ENCODE results near the gene TBX5. TPM values are rescaled to one million over a fixed set of nuclear protein-coding genes. Genes with fewer than 3 reads are reported as not detected.
"Not testable (repeated sequence)": the region's sequence is repeated elsewhere in the genome, so short reads cannot be mapped to it uniquely, and the experiment has no call there.

TBX5 gene
- total RNA-seq, 1 donor from 2014 or later: 2.1 TPM

DNA sequence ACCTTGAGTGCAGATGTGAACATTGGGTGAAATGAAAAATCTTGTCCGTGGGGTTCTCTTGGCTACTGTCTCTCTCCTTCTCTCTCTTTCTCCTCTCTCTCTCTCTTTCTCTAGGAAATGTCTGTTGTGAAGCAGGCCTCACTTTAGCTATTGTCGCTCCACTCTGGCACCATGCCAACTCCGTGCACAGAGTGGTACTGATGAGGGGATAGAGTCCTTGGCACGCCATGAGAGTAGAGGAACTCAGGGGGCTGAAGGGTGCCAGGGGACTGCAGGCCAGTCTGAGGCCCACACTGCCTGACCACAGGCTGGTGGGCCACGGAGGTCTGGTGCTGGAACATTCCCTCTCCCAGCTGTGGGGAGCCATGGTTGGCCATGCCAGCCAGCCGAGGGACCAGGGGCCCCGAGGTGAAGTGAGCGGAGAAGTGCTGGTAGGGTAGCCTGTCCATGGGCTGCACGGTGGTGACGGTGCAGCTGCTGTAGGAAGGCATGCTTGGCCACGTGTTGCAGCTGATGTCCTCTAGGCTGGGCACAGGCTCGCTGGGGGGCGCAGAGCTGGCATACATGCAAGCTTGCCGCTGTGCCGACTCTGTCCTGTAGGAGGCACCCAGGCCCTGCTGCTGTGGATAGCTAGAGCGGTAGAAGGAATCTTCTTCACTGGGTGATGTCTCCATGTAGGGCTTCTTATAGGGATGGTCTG lies 50.4 kb downstream of the TBX5 start:
- H3K4me3 ChIP-seq (ENCODE audit: low read length in 3 of 3): no peak overlapping the region
- peaks cover 2 to 5% (median 3%) of the 10 kb centered on the region in 3 donors for H3K27me3 ChIP-seq (ENCODE audit: control insufficient read depth in 3 of 3, insufficient read depth in 3 of 3, low read length in 3 of 3)
- H3K4me1 ChIP-seq (ENCODE audit: control insufficient read depth in 3 of 3, insufficient read depth in 3 of 3, low read length in 3 of 3): no peaks in the 10 kb centered on the region
- H3K36me3 ChIP-seq (ENCODE audit: control insufficient read depth in 3 of 3, insufficient read depth in 3 of 3, low read length in 3 of 3): no peaks in the 10 kb centered on the region
- no peak overlapping the region for H3K9ac ChIP-seq (ENCODE audit: low read depth in 1 of 3, low read length in 3 of 3)
- no peaks in the 10 kb centered on the region for H3K9me3 ChIP-seq (ENCODE audit: control insufficient read depth in 3 of 3, low read length in 3 of 3)
- no peak overlapping the region for H3K27ac ChIP-seq (ENCODE audit: low read depth, low read length)

DNA sequence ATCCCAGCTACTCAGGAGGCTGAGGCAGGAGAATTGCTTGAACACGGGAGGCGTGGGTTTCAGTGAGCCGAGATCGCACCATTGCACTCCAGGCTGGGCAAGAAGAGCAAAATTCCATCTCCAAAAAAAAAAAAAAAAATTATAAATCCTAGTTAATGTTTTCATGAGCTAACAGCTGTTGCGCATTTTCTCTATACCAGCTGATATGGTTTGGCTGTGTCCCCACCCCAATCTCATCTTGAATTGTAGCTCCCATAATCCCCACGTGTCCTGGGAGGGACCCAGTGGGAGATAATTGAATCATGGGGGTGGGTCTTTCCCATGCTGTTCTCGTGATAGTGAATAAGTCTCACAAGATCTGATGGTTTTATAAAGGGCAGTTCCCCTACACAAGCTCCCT lies 56.7 kb downstream of the TBX5 start:
- H3K27ac ChIP-seq (ENCODE audit: low read depth, low read length); H3K4me1 ChIP-seq (ENCODE audit: control insufficient read depth in 3 of 3, insufficient read depth in 3 of 3, low read length in 3 of 3): not testable (repeated sequence)

DNA sequence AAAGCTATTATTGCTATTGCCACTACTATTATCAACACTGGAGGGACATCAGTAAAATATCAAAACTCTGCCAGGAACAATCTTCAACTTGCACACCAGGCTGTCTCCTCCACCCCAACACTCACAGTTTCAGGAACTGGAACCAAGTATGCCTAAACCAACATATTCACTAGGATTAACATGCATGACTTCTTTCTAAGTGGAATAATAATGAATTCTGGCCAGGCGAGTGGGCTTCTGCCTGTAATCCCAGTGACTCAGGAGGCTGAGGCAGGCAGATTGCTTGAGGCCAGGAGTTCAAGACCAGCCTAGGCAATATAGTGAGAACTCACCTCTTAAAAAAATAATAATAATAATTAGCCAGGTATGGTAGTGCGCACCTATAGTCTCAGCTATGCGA lies 58.1 kb downstream of the TBX5 start:
- Histone ChIP-seq H3K36me3 (ENCODE audit: control insufficient read depth in 3 of 3, insufficient read depth in 3 of 3, low read length in 3 of 3) (no peaks in the 10 kb centered on the region), H3K4me3 (ENCODE audit: low read length in 3 of 3) (no peak overlapping the region), H3K4me1 (ENCODE audit: control insufficient read depth in 3 of 3, insufficient read depth in 3 of 3, low read length in 3 of 3) (no peaks in the 10 kb centered on the region), H3K27ac (ENCODE audit: low read depth, low read length) (no peak overlapping the region), H3K9ac (ENCODE audit: low read depth in 1 of 3, low read length in 3 of 3) (no peak overlapping the region), H3K9me3 (ENCODE audit: control insufficient read depth in 3 of 3, low read length in 3 of 3) (no peaks in the 10 kb centered on the region), H3K27me3 (ENCODE audit: control insufficient read depth in 3 of 3, insufficient read depth in 3 of 3, low read length in 3 of 3) (peaks cover 0 to under 1% (median 0%) of the 10 kb centered on the region in 3 donors)

More for the DNA sequence above, 56.7 kb downstream of the TBX5 start:
- H3K9me3 ChIP-seq (ENCODE audit: control insufficient read depth in 3 of 3, low read length in 3 of 3); H3K36me3 ChIP-seq (ENCODE audit: control insufficient read depth in 3 of 3, insufficient read depth in 3 of 3, low read length in 3 of 3); H3K4me3 ChIP-seq (ENCODE audit: low read length in 3 of 3); H3K9ac ChIP-seq (ENCODE audit: low read depth in 1 of 3, low read length in 3 of 3); H3K27me3 ChIP-seq (ENCODE audit: control insufficient read depth in 3 of 3, insufficient read depth in 3 of 3, low read length in 3 of 3): not testable (repeated sequence)

DNA sequence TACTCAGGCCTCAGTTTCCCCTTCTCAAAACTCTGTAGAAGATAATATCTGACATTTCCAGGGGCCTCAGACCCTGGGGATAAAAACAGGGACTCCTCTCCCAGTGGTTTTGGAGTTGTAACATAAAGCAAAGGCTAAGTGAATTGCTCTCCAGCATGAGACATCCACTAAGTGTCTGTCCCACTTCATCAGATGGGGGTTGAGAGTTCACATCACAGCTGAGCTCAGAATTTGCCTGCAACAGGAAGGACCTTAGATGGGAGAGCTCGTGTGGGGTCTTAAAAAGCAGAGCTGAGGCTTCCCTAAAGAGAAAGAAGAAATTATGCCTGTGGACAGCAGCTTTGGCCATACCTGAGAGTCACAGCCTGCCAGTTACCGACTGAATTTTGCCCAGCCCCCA lies 61.1 kb downstream of the TBX5 start:
- H3K9ac ChIP-seq (ENCODE audit: low read depth in 1 of 3, low read length in 3 of 3): no peak overlapping the region
- peaks cover 0 to 2% (median 0%) of the 10 kb centered on the region in 3 donors for H3K27me3 ChIP-seq (ENCODE audit: control insufficient read depth in 3 of 3, insufficient read depth in 3 of 3, low read length in 3 of 3)
- no peak overlapping the region for H3K27ac ChIP-seq (ENCODE audit: low read depth, low read length)
- H3K36me3 ChIP-seq (ENCODE audit: control insufficient read depth in 3 of 3, insufficient read depth in 3 of 3, low read length in 3 of 3): no peaks in the 10 kb centered on the region
- H3K4me3 ChIP-seq (ENCODE audit: low read length in 3 of 3): no peak overlapping the region
- no peaks in the 10 kb centered on the region for H3K4me1 ChIP-seq (ENCODE audit: control insufficient read depth in 3 of 3, insufficient read depth in 3 of 3, low read length in 3 of 3)
- H3K9me3 ChIP-seq (ENCODE audit: control insufficient read depth in 3 of 3, low read length in 3 of 3): peaks cover 0 to 5% (median 0%) of the 10 kb centered on the region in 3 donors

DNA sequence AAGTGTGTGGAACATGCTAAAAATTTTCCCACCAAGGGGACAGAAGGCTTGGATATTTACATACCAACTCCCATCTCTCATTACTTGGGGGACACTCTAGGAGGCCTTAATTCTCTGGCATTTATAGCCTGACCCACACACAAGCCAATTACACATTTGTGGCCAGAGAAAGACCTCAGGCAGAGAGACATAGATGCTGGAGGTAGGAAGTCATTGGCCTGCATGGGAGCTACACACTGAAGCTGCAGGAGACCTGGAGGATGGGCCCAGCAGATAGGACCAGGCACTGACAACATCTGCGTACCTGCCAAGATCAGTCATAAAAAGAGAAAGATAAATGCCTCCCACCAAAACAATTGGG lies 61.7 kb downstream of the TBX5 start:
- Histone ChIP-seq H3K36me3 (ENCODE audit: control insufficient read depth in 3 of 3, insufficient read depth in 3 of 3, low read length in 3 of 3) (no peaks in the 10 kb centered on the region), H3K27ac (ENCODE audit: low read depth, low read length) (no peak overlapping the region), H3K4me3 (ENCODE audit: low read length in 3 of 3) (no peak overlapping the region), H3K27me3 (ENCODE audit: control insufficient read depth in 3 of 3, insufficient read depth in 3 of 3, low read length in 3 of 3) (peaks cover 0 to 2% (median 0%) of the 10 kb centered on the region in 3 donors), H3K4me1 (ENCODE audit: control insufficient read depth in 3 of 3, insufficient read depth in 3 of 3, low read length in 3 of 3) (no peaks in the 10 kb centered on the region), H3K9me3 (ENCODE audit: control insufficient read depth in 3 of 3, low read length in 3 of 3) (peaks cover 0 to 5% (median 0%) of the 10 kb centered on the region in 3 donors), H3K9ac (ENCODE audit: low read depth in 1 of 3, low read length in 3 of 3) (no peak overlapping the region)

DNA sequence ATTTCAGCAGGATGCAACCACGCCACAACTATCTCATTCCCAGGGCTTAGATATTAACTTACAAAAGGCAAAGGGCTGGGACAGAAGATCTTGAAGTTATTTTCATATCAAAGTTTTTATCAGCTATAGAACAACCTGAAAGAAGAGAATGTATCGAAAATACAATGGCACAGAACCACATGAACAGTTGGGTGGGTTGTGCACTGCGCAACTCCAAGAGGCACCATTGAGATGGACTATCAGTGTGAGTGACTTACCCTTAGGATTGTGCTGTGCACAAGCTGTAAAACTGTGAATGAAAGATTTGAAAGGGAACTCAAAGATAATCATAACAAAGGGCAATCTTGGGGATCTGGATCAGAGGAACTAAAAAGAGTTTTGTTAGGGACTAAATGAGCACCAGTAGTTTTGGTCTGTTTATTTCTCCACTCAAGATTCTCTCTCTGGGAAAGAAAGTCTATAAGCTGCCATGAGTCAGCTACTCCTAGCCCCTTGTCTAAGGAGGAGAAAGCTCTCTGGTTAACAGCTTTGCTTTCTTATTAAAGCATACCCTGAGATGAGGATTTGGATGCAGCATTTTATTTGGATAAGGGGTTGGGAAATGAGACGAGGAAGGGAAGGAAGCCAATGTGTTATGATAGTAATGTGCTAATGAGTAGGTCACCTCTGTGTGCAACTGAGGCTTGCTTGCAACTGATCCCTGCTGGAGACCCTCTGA lies 62.2 kb downstream of the TBX5 start:
- no peak overlapping the region for H3K9ac ChIP-seq (ENCODE audit: low read depth in 1 of 3, low read length in 3 of 3)
- H3K36me3 ChIP-seq (ENCODE audit: control insufficient read depth in 3 of 3, insufficient read depth in 3 of 3, low read length in 3 of 3): no peaks in the 10 kb centered on the region
- no peak overlapping the region for H3K4me3 ChIP-seq (ENCODE audit: low read length in 3 of 3)
- H3K27me3 ChIP-seq (ENCODE audit: control insufficient read depth in 3 of 3, insufficient read depth in 3 of 3, low read length in 3 of 3): peaks cover 0 to 2% (median 0%) of the 10 kb centered on the region in 3 donors
- H3K9me3 ChIP-seq (ENCODE audit: control insufficient read depth in 3 of 3, low read length in 3 of 3): peaks cover 0 to 5% (median 0%) of the 10 kb centered on the region in 3 donors
- H3K4me1 ChIP-seq (ENCODE audit: control insufficient read depth in 3 of 3, insufficient read depth in 3 of 3, low read length in 3 of 3): no peaks in the 10 kb centered on the region
- H3K27ac ChIP-seq (ENCODE audit: low read depth, low read length): no peak overlapping the region

DNA sequence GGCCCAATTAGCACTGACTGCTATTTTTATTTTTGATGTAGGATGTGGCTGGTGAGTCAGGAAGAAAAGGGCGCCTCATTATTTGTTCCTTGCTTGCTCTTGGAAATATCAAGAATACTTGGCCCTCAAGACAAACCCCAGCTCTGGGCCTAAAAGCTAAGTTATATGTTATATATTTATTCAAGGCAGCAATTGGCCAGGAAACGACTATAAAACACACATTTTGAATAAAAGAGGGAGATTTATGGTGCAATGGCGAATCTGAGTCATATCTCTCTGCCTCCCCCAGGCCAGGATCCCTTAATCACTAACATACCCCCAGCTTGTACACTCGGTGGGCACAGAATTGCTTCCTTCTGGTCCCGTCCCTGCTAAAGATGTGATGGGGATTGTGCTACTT lies 63.3 kb downstream of the TBX5 start:
- Histone ChIP-seq H3K9ac (ENCODE audit: low read depth in 1 of 3, low read length in 3 of 3) (no peak overlapping the region), H3K4me1 (ENCODE audit: control insufficient read depth in 3 of 3, insufficient read depth in 3 of 3, low read length in 3 of 3) (no peaks in the 10 kb centered on the region), H3K4me3 (ENCODE audit: low read length in 3 of 3) (no peak overlapping the region), H3K9me3 (ENCODE audit: control insufficient read depth in 3 of 3, low read length in 3 of 3) (peaks cover 0 to 5% (median 0%) of the 10 kb centered on the region in 3 donors), H3K27ac (ENCODE audit: low read depth, low read length) (no peak overlapping the region), H3K27me3 (ENCODE audit: control insufficient read depth in 3 of 3, insufficient read depth in 3 of 3, low read length in 3 of 3) (peaks cover 0 to 2% (median 0%) of the 10 kb centered on the region in 3 donors), H3K36me3 (ENCODE audit: control insufficient read depth in 3 of 3, insufficient read depth in 3 of 3, low read length in 3 of 3) (no peaks in the 10 kb centered on the region)

DNA sequence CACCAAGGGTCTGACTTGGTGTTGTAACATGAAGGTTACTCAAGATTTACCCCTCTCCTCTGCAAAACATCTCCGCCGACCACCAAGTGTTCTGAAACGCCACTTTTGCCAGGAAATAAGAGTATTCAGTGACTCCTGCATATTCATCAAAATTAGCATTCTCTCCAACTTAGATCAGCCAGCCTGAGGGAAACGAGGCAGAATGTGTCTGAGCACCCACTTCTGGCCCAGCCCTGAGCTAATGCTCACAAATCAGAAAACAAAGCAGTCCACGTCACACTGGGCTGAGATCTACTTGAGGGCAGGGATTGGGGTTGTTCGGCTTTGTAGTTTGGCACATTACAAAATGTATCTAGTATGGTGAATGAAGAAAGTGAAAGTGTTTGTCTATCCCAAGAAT lies 64.3 kb downstream of the TBX5 start:
- no peak overlapping the region for H3K4me3 ChIP-seq (ENCODE audit: low read length in 3 of 3)
- no peaks in the 10 kb centered on the region for H3K36me3 ChIP-seq (ENCODE audit: control insufficient read depth in 3 of 3, insufficient read depth in 3 of 3, low read length in 3 of 3)
- H3K27ac ChIP-seq (ENCODE audit: low read depth, low read length): no peak overlapping the region
- H3K4me1 ChIP-seq (ENCODE audit: control insufficient read depth in 3 of 3, insufficient read depth in 3 of 3, low read length in 3 of 3): no peaks in the 10 kb centered on the region
- H3K9ac ChIP-seq (ENCODE audit: low read depth in 1 of 3, low read length in 3 of 3): no peak overlapping the region
- peaks cover 0 to 2% (median 0%) of the 10 kb centered on the region in 3 donors for H3K27me3 ChIP-seq (ENCODE audit: control insufficient read depth in 3 of 3, insufficient read depth in 3 of 3, low read length in 3 of 3)
- H3K9me3 ChIP-seq (ENCODE audit: control insufficient read depth in 3 of 3, low read length in 3 of 3): peaks cover 0 to 5% (median 0%) of the 10 kb centered on the region in 3 donors

DNA sequence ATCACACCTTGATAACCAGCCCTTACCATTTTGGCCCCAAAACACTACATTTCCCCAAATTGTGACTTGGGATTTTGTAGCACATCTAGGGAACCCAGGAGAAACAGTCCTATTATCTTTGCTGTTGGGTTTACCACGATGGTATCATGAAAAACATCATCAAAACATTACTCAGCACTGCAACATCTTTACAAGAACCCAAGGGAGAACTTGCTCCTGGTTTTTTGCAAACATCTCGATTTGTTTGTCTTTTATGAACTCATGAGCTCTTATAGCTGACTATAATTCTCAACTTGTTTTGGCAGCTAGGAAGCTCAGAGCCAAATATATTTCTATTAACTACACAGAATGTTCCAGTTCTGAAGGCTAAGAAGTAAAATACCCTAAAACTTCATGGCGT lies 65.7 kb downstream of the TBX5 start:
- Histone ChIP-seq H3K4me1 (ENCODE audit: control insufficient read depth in 3 of 3, insufficient read depth in 3 of 3, low read length in 3 of 3) (no peaks in the 10 kb centered on the region), H3K27ac (ENCODE audit: low read depth, low read length) (no peak overlapping the region), H3K9me3 (ENCODE audit: control insufficient read depth in 3 of 3, low read length in 3 of 3) (peaks cover 0 to 5% (median 0%) of the 10 kb centered on the region in 3 donors), H3K4me3 (ENCODE audit: low read length in 3 of 3) (no peak overlapping the region), H3K9ac (ENCODE audit: low read depth in 1 of 3, low read length in 3 of 3) (no peak overlapping the region), H3K27me3 (ENCODE audit: control insufficient read depth in 3 of 3, insufficient read depth in 3 of 3, low read length in 3 of 3) (peaks cover 0 to 2% (median 0%) of the 10 kb centered on the region in 3 donors), H3K36me3 (ENCODE audit: control insufficient read depth in 3 of 3, insufficient read depth in 3 of 3, low read length in 3 of 3) (no peaks in the 10 kb centered on the region)

DNA sequence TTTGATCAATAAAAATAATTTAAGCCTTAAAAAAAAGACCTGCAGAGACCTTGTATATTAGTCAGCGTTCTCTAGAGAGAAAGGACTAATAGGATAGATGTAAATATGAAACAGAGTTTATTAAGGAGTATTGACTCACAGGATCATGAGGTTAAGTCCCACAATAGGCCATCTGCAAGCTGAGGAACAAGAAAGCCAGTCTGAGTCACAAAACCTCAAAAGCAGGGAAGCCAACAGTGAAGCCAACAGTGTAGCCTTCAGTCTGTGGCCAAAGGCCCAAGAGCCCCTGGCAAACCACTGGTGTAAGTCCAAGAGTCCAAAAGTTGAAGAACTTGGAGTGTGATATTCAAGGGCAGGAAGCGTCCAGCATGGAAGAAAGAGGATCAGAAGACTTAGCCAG lies 66.3 kb downstream of the TBX5 start:
- no peaks in the 10 kb centered on the region for H3K36me3 ChIP-seq (ENCODE audit: control insufficient read depth in 3 of 3, insufficient read depth in 3 of 3, low read length in 3 of 3)
- no peak overlapping the region for H3K27ac ChIP-seq (ENCODE audit: low read depth, low read length)
- H3K4me3 ChIP-seq (ENCODE audit: low read length in 3 of 3): no peak overlapping the region
- H3K27me3 ChIP-seq (ENCODE audit: control insufficient read depth in 3 of 3, insufficient read depth in 3 of 3, low read length in 3 of 3): peaks cover 0 to 2% (median 0%) of the 10 kb centered on the region in 3 donors
- peaks cover 0 to 5% (median 0%) of the 10 kb centered on the region in 3 donors for H3K9me3 ChIP-seq (ENCODE audit: control insufficient read depth in 3 of 3, low read length in 3 of 3)
- no peak overlapping the region for H3K9ac ChIP-seq (ENCODE audit: low read depth in 1 of 3, low read length in 3 of 3)
- H3K4me1 ChIP-seq (ENCODE audit: control insufficient read depth in 3 of 3, insufficient read depth in 3 of 3, low read length in 3 of 3): no peaks in the 10 kb centered on the region

Data from skeletal muscle tissue (tissue), 4 donors.